TTC549 (cell line): Measurements from ENCODE around the gene CDYL.
"Not testable (repeated sequence)": the region's sequence is repeated elsewhere in the genome, so short reads cannot be mapped to it uniquely, and the experiment has no call there.

ENCODE experiments used
- FAIRE-seq: peaks from 2 replicates; lab custom pipeline; 2012; peaks lifted over from hg19 to GRCh38; lab: Jason Lieb, UNC

Gene CDYL

GRCh38 chr6:4805553-4806336, 29.5 kb downstream of the CDYL start:
- no peak for FAIRE-seq

DNA sequence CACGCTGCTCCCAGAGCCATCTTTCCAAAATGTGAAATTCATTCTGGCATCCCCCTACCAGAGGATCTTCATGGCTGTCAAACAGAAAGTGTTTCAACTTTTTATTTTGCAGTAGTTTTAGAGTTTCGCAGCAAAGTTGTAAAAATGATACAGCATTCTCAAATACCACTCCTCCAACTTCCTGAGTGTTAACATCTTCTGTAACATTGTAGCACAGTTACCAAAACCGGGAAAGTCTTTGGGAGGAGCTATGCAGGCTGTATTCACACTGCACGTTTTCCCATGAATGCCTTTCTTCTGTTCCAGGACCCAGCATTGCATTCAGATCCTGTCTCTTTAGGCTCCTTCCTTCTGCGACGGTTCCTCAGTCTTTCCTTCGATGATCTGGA, 30.1 kb downstream of the CDYL start:
- no peak for FAIRE-seq

GRCh38 chr6:4806791-4807190, 30.6 kb downstream of the CDYL start:
- FAIRE-seq = no peak

GRCh38 chr6:4808396-4808795, 32.2 kb downstream of the CDYL start:
- no peak for FAIRE-seq

DNA sequence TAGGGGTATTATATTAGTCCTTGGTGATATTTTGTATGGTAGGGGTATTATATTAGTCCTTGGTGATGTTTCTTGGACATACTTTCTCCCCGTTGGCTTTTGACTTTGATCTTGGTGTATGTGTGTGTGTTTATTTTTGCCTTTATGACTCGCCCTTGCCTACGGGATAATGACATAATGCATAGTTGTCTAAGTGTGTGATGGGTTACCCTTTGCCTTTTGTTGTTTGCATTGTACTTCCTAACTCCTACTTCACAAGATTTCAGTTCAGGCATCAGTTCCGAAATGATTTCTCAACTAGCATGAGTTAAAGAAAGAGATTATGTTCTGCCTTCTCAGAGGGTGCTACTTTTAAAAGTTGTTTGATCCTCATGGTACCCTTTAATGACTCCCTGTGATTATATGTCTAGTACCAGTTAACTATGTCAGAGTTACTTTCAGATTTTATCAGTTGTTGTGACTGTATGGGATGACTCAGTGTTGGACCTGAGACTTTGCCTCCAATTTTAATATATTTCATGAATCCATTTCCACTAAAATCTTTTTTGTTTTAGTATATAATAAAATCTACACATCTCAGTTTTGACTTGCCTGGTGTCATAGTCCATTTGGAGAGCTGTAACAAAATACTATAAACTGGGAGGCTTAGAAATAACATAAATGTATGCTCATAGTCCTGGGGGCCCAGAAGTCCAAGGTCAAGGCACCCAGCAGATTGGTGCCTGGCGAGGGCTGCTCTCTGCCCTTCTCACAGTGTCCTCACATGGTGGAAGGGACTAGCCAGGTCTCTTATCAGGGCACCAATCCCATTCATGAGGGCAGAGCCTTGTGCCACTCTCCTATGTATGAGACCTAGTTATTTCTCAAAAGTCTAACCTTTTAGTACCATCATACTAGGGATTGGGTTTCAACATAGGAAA, 34.1 kb downstream of the CDYL start:
- no peak for FAIRE-seq

DNA sequence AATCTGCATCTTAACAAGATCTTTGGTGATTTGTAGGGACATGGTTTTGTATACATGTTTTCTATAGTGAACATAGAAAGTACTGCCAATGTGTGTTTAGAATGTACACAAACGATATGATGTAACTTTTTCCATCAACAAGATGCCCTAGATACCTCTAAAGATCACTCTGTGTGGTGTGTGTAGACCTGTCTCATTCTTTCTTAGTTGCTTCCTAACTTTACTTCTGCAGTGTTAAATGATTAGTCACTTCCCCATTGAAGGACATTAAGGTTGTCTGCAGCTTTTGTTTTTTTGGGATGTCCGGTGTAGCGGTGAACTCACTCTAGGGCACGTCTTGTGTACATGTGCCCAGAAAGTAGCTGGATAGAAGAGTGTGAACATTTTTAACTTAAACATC, 35.9 kb downstream of the CDYL start:
- FAIRE-seq = no peak

DNA sequence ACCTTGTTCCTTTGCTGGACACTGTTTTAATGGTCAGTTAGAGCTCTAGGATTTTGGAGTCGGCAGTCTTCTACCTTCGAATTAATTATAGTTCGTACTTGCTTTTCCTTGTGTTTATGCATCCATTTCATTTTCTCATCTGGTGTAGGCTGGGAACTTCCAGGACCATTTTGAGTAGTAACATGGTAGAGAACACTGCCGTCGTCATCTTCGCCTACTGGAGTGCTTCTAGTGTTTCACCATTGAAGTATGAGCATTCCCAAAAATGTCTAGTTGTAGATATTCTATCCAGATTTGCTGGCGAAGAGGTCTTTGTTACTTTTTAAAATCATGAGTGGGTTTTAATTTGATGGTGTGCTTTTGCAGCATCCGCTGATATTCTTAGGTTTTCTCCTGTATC, 36.9 kb downstream of the CDYL start:
- no peak for FAIRE-seq

- FAIRE-seq = no peak
Observed at GRCh38 chr6:4814212-4814611, 38.0 kb downstream of the CDYL start.

DNA sequence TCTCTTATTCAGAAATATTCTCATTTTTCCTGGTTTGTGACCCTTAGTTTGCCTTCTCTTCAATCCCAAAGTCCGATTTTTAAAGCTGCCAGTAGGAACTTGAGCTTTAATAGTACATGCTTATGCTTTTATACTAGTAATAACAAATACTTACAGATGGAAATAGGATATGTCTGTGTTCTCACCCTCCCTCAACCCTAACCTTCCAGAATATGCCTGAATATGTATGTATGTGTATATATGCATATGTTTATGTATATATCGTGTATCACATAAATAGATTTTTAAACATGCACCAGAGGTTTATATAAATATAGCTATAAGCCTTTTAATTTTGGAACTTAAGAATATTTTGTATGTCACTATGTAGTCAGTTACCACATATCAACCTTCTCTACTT, 38.8 kb downstream of the CDYL start:
- FAIRE-seq = no peak

DNA sequence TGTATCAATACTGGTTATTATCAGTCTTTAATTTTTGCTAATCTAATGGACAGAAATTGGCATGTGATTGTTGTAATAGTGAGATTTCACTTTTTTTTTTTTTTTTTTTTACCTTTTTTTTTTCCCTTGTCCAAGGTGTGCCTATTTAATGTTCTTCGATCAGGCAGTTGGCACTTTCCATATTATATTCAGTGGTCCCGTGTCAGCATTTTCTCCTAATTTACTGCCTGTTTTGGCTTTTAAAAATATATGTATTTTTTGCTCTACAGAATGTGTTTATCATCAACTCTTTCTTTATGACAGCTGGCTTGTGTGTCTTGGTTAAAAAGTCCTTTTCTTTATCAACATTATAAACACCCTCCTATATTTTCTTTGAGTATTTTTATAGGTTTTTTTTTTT, 39.4 kb downstream of the CDYL start:
- FAIRE-seq = no peak

DNA sequence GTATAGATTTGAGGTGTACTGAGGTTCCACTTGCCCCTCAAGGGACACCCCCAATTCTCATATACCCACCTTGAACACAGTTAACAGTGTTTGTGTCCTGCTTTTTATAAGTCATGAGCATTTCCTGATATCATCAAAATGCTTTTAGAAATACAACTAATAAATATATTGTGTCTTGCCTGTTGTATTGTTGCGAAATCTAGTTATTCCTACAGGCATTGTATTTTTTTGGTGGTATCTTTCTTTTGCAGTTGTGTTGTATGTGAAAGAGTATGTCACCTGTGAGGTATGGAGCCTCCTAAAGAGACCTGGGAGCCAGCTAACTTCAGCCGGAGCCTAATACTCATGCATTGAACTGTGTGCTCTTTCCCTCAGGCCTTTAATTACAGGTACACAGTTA, 40.7 kb downstream of the CDYL start:
- FAIRE-seq = no peak

GRCh38 chr6:4817551-4817950, 41.3 kb downstream of the CDYL start:
- FAIRE-seq = no peak

DNA sequence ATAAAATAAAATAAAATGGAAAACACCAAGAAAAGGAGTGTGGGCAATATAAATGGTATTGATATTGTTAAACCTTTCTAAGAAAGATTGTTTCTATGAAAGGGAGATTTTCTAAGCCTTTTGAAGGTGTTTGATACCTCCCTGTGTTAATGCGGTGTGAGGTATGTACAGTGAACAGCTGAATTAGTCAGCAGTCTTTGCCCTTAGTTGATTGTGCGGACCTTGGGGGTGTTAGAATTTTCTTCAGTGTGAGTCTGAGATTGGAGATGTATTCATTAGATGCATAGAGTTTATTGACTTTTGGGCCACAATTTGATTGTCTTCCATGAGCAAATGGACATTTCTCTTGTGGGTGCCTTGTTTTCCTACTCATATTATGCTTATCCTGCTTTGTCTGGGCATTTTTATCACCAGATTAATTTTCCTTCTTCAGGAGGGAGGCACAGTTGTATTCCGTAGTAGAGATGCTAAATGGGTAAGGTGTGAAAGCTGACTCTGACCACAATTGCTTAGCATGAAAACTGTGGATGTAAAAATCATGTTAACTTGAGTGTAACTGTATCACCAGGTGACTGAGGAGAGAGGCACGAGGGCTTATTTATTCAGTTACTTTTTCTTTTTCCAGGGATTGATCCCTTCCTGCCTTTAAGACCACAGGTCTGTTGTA, 42.2 kb downstream of the CDYL start:
- no peak for FAIRE-seq

- FAIRE-seq = no peak
Observed at GRCh38 chr6:4819706-4820283, 43.6 kb downstream of the CDYL start.

DNA sequence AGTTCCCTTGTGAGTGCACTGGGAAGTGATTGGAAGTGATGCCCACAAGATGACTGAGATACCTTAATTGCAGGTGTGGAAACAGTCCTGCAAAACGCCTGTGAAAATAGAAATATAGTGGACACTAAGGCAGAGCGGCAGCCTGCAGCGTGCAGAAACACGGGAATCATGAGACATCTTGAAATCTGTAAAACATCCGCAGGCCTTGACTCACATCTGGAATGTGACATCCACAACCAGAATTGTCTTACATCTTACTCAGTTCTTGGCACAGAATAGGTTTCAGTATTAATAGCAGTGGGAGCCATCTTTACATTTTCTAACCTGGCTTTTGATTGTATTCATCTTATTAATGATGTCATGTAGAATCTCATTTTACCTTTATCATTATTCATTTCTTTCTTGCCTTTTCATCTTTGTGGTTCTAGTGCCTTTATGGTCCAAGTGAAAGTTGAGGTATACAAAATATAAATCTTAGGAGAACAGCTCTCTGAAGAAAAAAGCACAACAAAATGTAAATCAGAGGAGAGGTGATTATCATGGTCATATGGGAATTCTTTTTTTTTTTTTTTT, 44.6 kb downstream of the CDYL start:
- FAIRE-seq = no peak

GRCh38 chr6:4822476-4822875, 46.3 kb downstream of the CDYL start:
- FAIRE-seq = no peak

DNA sequence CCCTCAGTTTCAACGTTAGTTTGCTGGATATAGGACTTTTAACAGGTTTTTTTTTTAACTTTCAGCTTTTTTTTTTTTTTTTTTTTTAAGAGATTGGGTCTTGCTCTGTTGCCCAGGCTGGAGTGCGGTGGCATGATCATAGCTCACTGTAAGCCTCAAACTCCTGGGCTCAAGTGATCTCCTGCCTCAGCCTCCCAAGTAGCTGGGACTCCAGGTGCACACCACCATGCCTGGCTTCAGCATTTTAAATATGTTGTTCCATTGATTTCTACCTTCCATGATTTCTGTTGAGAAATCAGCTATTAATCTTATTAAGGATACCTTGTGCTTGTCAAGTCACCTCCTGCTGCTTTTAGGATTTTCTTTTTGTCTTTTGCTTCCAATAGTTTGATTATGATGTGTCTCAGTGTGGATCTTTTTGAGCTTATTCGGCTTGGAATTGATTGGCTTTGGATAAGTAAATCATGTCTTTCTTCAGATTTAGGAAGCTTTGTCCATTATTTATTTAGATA, 52.0 kb downstream of the CDYL start:
- FAIRE-seq = no peak

DNA sequence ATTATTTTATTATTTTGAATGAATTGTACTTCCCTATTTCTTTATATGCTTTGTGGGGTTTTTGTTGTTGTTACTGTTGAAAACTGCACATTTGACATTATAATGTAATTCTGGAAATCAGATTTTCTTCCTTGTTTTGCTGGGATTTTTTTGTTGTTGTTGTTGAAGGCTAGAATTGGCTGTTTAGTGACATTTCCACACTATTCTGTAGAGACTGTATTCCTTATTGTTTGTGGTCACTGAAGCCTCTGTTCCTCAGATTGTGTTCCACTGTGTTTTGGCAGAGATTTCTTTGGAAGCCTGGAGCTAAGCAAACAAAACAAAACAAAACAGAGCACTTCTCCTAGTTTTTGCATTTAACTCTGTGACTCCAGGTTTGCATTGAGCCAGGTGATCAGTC, 52.9 kb downstream of the CDYL start:
- FAIRE-seq = no peak

- FAIRE-seq = not testable (repeated sequence)
Observed at GRCh38 chr6:4835540-4835939, 59.3 kb downstream of the CDYL start.

- no peak for FAIRE-seq
Observed at GRCh38 chr6:4840169-4840568, 64.0 kb downstream of the CDYL start.

DNA sequence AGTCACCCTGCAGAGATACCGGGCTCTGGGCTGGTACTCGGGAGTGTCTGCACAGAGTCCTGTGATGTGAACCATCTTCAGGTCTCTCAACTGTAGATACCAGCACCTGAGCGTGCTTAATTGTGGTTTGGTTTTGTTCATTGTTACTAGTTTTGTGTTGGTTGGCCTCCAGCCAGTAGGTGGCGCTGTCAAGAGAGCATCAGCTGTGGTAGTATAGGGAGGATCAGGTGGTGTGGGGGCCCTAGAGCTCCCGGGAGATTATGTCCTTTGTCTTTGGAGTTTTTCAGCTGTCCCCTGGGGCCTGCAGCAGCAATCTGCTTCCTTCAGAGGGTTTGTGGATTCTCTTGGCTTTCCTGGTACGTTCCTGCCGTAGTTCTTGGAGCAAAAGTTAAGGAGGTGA, 67.9 kb downstream of the CDYL start:
- FAIRE-seq = no peak

DNA sequence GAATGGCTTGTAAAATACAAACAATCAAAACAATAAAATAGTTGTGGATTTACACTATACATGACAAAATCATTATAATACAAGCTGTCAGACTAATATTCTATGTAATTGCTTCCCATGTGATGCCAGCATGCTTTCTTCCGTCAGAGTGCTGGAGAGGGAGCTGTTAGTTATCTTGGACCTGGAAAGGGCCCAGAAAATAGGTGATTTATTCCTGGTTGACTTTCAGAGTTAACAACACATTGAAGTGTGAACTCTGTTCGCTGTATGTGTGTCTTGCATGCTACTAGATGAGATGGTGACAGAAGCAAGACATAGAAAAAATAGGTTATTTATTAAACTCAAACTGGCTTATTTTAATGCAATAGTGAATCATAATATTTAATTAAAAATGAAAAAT, 70.2 kb downstream of the CDYL start:
- no peak for FAIRE-seq
